ENCODE results near the gene COBL. TPM values are rescaled to one million over a fixed set of nuclear protein-coding genes. Genes with fewer than 3 reads are reported as not detected.

Gene COBL
- total RNA-seq, 1 experiment from 2014 or later = 51.4 TPM

DNA sequence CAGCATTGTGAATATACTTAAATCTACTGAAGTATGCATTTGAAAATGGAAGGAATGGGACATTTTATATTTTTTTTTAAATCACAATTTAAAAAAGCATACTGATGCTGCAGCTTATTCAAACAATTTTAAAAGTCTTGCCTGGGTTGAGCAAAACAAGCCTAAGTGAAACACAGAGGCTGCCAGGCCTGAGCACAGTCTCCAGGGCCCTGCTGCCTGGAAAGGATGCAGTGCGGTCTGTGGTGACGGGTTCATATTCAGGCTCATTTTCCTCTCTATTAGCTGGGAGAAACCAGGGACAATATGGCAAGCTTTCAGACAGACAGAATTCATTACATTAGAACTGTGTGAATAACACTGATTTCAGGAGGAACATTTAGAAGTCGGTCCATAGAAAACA is 251.9 kb downstream of the COBL start:
- BruUV-seq (replicated peaks) = no TSS peak
- ChIA-PET POLR2A (ENCODE audit: unreplicated experiment) (no interaction called here), CTCF (no interaction called here)
- Histone ChIP-seq H3K36me3 (ENCODE audit: low read depth) (no peaks in the 10 kb centered on the region), H3K4me3 (no peak overlapping the region), H3K27ac (no peak overlapping the region), H2AFZ (no peak overlapping the region), H3F3A (ENCODE audit: insufficient read depth, low read depth) (0 out of 2 replicates have a peak, but pooled peaks cover 5% of the 10 kb centered on the region), H3K79me2 (ENCODE audit: low read depth) (no peaks in the 10 kb centered on the region), H3K4me2 (no peak overlapping the region), H3K9me3 (ENCODE audit: insufficient read depth, low read depth) (no peaks in the 10 kb centered on the region), H3K9me2 (ENCODE audit: insufficient read depth) (no peaks in the 10 kb centered on the region), H3K27me3 (ENCODE audit: insufficient read depth, low read depth) (no peaks in the 10 kb centered on the region), H3K4me1 (replicated peaks; ENCODE audit: insufficient read depth) (peaks cover 6% of the 10 kb centered on the region; the same call in 1 of the 2 replicates), H4K20me1 (ENCODE audit: insufficient read depth) (no peaks in the 10 kb centered on the region)
- intact Hi-C loops (cut with micrococcal nuclease; ENCODE audit: unreplicated experiment) = loop anchor here (5.0 kb wide), 2 partner anchors 267 to 377 kb away; no protein-coding TSS in a partner anchor
- TF ChIP-seq, protein P1, sequence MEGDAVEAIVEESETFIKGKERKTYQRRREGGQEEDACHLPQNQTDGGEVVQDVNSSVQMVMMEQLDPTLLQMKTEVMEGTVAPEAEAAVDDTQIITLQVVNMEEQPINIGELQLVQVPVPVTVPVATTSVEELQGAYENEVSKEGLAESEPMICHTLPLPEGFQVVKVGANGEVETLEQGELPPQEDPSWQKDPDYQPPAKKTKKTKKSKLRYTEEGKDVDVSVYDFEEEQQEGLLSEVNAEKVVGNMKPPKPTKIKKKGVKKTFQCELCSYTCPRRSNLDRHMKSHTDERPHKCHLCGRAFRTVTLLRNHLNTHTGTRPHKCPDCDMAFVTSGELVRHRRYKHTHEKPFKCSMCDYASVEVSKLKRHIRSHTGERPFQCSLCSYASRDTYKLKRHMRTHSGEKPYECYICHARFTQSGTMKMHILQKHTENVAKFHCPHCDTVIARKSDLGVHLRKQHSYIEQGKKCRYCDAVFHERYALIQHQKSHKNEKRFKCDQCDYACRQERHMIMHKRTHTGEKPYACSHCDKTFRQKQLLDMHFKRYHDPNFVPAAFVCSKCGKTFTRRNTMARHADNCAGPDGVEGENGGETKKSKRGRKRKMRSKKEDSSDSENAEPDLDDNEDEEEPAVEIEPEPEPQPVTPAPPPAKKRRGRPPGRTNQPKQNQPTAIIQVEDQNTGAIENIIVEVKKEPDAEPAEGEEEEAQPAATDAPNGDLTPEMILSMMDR (conservative IDR thresholded peaks at IDR 0.05) = no peak
- no peak for TF ChIP-seq EZH2 (IDR thresholded peaks at IDR 0.05; ENCODE audit: low read depth)
- no peak for DNase-seq

DNA sequence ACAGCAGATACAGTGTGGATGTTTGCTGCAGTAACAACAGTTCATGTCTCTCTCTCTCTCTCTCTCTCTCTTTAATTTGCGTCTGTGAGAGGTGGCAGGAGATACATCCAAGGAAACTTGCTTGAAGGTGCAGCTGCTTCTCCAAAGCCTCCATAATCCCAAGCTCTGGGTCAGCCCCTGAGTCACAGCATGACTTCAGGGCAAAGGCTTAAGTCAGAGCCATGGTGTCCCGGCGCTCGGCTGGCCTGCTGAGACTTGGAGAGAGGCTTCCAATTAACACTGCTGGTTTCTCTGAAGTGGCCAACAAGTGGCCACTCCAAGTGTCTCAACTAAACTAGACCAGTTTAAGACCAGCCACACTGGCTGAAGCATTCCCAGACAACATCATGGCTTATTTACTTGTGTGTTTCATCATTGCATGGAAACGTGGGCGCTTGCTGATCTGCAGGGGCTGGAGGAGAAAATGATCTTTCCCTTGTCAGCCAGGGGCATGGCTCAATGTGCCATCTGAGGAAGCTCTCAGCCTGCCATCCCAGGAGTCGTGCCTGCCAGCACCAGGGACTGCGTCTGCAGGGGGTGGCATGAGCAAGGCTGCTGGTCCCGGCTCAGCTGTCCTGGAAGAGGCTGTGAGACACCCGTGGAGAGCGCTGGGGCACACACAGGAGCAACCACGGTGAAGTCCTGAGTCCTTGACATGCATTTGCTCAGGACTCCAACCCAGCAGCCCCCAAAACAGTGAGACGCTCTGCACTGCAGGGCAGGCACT is 254.2 kb downstream of the COBL start:
- H3K4me2 ChIP-seq = no peak overlapping the region
- H3K9me2 ChIP-seq (ENCODE audit: insufficient read depth) = no peaks in the 10 kb centered on the region
- BruUV-seq (replicated peaks) = no TSS peak
- no peaks in the 10 kb centered on the region for H3K4me1 ChIP-seq (replicated peaks; ENCODE audit: insufficient read depth)
- POLR2A ChIA-PET (ENCODE audit: unreplicated experiment) = no interaction called here
- no peaks in the 10 kb centered on the region for H3K9me3 ChIP-seq (ENCODE audit: insufficient read depth, low read depth)
- H4K20me1 ChIP-seq (ENCODE audit: insufficient read depth) = no peaks in the 10 kb centered on the region
- intact Hi-C loops (cut with micrococcal nuclease; ENCODE audit: unreplicated experiment) = no loop called here
- no peaks in the 10 kb centered on the region for H3K79me2 ChIP-seq (ENCODE audit: low read depth)
- no peak overlapping the region for H3K27ac ChIP-seq
- H3F3A ChIP-seq (ENCODE audit: insufficient read depth, low read depth) = no peaks in the 10 kb centered on the region
- H3K36me3 ChIP-seq (ENCODE audit: low read depth) = no peaks in the 10 kb centered on the region
- TF ChIP-seq EZH2 (IDR thresholded peaks at IDR 0.05; ENCODE audit: low read depth) = no peak
- TF ChIP-seq, protein P1 (conservative IDR thresholded peaks at IDR 0.05) = no peak
- CTCF ChIA-PET = no interaction called here
- H3K27me3 ChIP-seq (ENCODE audit: insufficient read depth, low read depth) = no peaks in the 10 kb centered on the region
- DNase-seq = no peak
- no peak overlapping the region for H3K4me3 ChIP-seq
- no peak overlapping the region for H2AFZ ChIP-seq

DNA sequence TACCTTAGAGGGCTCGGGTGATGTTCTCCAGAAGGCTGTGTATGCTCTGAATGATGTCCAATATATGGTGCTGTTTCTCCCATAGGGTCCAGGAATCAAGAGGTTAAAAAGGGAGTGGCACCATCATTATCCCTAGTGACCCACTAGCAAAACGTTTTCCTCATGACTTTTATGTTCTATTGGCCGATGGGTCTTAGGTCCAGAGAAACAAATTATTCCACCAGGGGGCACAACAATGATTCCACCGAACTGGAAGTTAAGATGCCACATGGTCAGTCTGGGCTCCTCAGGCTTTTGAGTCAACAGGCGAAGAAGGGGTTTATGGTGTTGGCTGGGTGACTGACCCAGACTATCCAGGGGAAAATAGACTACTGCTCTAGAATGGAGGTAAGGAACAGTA is 256.1 kb downstream of the COBL start:
- H2AFZ ChIP-seq = no peak overlapping the region
- DNase-seq = no peak
- no peaks in the 10 kb centered on the region for H3F3A ChIP-seq (ENCODE audit: insufficient read depth, low read depth)
- H3K4me2 ChIP-seq = no peak overlapping the region
- BruUV-seq (replicated peaks) = no TSS peak
- no peaks in the 10 kb centered on the region for H3K4me1 ChIP-seq (replicated peaks; ENCODE audit: insufficient read depth)
- H3K27me3 ChIP-seq (ENCODE audit: insufficient read depth, low read depth) = no peaks in the 10 kb centered on the region
- H3K9me2 ChIP-seq (ENCODE audit: insufficient read depth) = no peaks in the 10 kb centered on the region
- POLR2A ChIA-PET (ENCODE audit: unreplicated experiment) = no interaction called here
- no peak overlapping the region for H3K27ac ChIP-seq
- no peaks in the 10 kb centered on the region for H4K20me1 ChIP-seq (ENCODE audit: insufficient read depth)
- intact Hi-C loops (cut with micrococcal nuclease; ENCODE audit: unreplicated experiment) = no loop called here
- TF ChIP-seq, protein P1 (conservative IDR thresholded peaks at IDR 0.05) = 0 out of 2 replicates have a peak, but pooled peaks have one; percentile 29
- no peak for TF ChIP-seq EZH2 (IDR thresholded peaks at IDR 0.05; ENCODE audit: low read depth)
- H3K9me3 ChIP-seq (ENCODE audit: insufficient read depth, low read depth) = no peaks in the 10 kb centered on the region
- H3K36me3 ChIP-seq (ENCODE audit: low read depth) = no peaks in the 10 kb centered on the region
- H3K79me2 ChIP-seq (ENCODE audit: low read depth) = no peaks in the 10 kb centered on the region
- CTCF ChIA-PET = no interaction called here
- no peak overlapping the region for H3K4me3 ChIP-seq
